ENCODE data around the gene FHOD1.

FHOD1 gene

DNA sequence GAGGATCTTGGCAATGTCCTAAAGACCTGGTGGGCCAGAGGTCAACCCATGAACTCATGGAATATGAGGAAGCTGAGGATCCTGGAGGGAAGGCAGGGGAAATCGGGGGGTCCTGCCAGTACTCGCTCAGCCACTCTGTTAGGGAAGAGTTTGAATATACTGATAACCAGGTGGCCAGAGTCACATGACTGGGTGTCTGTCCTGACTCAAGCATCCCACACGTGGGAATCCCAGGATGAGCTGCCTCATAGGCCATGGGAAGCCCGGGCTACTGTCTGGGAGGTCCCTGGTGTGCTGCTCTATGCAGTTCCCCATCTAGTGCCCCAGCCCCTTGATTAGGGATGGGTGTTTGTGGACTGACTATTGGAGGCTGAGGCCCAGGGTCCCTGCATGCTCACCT lies 59.0 kb downstream of the FHOD1 start:
- DNase-seq, result no peak

DNA sequence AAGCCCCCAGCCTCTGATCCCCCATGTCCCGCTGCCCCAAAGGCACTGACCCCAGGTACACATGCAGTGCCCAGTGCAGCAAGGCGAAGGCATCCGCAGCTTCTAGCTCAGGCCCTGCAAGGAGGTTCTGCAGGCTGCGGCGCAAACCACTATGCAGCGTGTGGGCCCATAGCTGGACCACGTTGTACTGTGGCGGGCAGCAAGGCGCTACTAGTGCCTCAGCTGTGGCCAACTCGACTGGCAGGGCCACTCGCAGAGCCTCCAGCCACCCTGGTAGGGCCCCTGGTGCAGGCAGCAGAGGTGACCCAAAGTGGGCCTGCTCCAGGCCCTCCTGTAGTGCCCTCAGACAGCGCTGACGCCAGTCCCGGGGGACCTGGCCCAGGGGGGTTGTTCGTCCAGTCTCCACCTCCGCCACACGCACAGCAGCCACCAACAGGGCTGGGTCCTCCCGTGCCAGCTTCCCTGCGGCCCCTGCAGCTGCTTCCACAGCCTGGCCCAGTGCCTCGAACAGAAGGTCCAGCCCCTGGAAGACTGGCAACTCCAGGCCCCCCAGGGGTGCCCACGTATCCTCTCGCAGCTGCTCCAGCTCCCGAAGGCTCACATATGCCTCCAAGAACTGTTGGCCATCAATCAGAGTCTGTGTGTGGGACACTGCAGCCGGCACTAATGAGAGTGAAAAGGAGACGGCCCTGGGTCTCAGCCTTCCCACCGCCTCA lies 59.9 kb downstream of the FHOD1 start:
- no peak for DNase-seq

DNA sequence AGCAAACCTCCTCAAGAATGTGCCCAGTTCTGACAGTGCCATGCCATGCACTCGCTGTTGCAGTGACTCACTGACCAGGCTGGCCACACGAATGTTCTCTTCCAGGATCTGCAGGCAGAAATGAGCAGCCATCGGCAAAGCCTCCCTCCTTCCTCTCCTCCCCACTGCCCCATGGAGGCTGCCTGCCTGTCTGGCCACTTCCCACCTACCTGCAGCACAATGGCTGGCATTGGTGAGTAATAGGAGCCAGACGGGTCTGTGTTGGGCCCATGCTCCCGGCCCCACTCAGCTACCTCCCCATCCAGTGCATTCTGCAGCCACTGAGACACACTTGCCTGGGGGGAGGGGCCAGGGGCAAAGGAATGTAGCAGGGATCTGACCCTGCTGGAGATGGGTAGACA lies 60.7 kb downstream of the FHOD1 start:
- no peak for DNase-seq

DNA sequence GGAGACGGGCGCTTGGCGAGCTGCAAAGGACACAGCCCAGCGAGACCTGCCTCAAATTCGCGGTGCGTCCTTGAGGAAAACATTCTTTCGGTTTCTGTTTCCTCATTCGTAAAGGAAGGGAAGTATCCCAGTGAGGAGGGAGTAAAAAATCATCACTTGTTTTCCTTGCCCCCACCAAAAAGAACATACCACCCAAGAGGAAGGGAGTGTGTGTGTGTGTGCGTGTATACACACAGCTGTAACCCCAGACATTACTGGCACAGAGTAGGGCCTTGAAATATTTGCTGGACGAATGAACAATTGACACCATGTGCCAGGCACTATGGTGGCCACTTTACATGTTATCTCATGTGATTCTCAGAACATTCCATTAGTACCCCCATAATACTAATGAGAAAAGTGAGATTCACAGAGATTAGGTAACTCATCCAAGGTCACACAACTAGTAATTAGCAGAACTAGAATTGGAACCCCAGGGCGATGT lies 61.6 kb downstream of the FHOD1 start:
- DNase-seq, result no peak

DNA sequence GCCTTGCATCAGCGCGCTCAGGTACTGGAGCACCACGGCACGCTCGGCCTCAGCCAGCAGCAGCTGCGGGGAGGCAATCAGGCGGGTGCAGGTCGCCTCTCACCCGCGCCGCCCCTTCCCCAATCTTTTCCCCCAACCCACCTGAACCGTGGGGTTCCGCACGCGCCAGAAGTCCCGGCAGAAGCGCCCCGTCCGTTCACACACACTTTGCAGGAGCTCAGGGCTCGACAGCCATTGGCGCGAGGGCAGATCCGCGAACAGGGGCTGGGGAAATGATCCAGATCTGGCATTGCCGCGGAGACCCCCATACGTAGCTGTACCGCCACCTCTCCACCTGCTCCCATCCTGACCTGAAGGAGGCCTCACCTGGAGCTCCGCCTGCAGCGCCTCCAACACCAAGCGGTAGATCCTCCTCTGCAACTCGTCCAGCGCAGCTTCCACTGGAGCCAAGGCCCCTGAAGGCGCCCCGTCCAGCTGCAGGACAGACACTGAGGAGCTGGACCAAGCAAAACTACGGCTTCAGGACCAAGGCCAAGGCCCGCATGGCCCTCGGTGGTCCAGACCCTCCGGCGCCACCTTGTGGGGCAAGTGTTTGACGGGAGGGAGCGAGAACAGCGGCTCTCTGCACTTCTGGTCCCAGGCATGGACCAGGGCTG lies 62.2 kb downstream of the FHOD1 start:
- DNase-seq, result peak; percentile 95

DNA sequence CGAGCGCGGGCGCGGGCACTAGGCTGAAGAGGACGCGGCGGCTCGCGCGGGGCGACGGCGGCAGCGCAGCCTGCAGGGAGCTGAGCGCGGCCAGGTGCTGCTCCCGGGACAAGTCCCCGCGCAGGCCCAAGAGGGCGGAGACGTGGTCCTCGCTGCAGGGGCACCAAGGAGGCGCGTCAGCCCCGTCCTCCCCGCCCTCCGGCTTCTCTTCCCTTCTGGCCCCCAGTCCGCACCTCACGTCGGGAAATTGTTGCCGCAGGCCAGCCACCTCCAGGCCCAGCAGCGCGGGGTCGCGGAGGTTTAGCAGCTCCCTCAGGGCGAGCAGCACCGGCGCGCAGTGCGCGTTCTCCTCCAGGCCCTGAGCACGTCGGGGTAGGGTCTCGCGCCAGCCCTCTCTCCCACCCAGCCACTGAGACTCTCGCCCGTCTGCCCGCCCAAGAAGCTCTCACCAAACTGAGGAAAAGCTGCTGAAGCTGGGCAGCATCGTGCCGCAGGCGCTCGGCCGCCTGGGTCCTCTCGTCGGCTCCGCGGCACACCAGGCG lies 62.8 kb downstream of the FHOD1 start:
- DNase-seq, result no peak

DNA sequence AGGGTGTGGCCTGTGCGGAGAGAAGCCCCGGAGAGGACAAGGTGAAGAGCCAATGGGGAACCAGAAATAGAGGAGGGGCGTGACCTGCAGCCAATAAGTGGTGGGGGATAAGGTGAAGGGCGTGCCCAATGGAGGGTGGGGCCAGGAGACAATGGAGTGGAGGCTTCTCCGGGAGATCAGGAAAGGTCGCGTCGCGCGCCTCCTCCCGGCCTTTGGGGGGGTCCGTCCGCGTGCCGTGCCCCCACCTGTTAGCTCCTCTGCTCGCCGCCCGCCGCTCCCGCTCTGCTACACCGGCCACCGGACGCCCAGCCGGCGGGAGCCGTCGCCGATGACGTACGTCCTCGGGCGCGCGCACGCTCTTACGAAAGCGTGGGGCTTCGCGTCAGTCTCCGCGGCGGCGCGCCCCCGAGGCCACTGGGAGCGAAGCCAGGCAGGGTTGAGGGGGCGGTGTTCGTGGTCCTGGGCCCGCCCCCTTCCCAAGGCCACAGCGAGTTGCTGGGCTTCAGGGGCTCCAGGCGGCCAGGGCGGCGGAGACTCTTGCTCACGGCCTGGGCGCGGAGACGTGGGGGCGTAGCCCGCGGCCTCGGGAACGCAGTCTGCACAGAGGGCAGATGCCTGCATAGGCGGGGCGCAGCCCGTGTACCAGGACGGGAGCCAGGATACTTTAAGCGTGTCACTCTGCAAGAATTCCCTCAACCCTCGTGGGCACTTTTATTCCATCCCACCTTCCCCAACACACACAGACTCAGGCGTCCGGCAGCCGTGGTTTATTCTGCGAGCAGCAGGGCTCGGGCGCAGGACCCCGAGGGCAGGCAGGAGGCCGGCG lies 63.4 kb downstream of the FHOD1 start, which contains the start of gene MATCAP1:
Gene MATCAP1, minus strand, starts transcription at position 337 of the 826 bp plus-strand sequence. CDS start 3,353 bp downstream, outside the sequence.
- peak; percentile 99 for DNase-seq

DNA sequence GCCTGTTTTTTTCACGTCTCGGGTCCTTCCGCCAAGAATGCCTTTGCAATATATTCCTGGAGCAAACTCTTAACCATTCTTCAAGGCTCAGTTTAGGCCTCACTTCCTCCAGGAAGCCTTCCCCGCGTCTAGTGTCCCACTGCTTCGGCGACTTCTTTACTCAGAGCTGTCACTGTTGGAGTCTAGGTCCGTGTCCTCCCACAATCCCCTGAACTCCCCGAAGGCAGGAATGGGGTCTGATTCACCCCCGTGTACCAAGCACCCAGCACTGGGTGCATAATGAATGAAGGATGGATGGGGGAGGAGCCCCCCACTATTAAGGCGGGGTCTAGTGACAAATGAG lies 64.0 kb downstream of the FHOD1 start:
- DNase-seq, result no peak

DNA sequence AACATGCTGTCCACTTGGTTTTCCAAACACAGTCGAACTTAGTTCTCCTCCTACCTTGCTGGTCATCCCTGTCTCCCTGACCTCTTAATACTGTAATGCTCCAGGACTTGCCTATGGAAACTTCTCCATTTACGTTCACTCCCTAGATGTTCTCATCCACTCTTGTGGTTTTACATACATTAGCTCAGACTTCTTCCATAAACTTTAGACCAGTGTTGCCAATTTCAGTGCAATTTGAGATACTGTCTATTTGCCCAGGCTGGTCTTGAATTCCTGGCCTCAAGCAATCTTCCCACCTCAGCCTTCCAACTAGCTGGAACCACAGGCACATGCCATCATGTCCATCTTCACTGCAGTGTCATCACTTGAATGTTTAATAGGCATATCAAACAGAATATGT lies 65.0 kb downstream of the FHOD1 start:
- no peak for DNase-seq

DNA sequence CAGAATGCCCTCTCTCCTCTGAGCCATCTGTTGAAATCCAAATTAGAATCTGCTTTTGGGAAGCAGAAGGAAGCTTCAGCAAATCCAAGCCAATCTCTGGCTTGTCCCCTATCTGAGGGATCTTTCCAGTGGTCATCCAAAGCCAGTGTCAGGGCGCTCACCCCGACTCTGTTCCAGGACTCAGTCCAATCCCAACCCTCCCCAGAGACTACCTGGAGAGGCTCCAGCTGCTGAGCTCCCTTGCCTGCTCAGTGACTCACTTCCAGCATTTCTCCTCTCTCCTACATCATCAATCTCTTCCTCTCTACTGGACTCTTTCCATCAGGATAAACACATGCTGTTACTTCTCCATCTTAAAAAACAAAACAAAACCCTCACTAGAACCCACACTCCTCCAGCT lies 65.9 kb downstream of the FHOD1 start:
- no peak for DNase-seq

DNA sequence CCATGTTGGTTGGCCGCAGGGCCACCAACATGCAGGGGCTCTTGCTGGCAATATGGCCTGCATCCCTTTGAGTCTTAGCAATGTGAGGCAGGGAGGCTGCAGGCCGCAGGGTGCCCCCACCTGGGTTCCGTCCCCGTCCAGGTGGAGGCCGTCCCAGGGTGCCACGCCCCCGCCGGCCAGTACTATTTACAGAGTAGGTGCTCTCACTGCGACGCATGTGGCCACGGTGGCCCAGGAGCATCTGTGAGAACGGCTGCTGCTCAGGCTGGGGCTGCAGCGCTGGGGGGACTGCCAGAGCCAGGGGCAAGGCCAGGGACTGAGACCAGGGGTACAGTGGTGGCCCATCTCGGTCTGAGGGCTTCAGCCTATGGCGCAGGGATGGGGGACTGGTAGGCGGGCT lies 67.1 kb downstream of the FHOD1 start:
- no peak for DNase-seq

DNA sequence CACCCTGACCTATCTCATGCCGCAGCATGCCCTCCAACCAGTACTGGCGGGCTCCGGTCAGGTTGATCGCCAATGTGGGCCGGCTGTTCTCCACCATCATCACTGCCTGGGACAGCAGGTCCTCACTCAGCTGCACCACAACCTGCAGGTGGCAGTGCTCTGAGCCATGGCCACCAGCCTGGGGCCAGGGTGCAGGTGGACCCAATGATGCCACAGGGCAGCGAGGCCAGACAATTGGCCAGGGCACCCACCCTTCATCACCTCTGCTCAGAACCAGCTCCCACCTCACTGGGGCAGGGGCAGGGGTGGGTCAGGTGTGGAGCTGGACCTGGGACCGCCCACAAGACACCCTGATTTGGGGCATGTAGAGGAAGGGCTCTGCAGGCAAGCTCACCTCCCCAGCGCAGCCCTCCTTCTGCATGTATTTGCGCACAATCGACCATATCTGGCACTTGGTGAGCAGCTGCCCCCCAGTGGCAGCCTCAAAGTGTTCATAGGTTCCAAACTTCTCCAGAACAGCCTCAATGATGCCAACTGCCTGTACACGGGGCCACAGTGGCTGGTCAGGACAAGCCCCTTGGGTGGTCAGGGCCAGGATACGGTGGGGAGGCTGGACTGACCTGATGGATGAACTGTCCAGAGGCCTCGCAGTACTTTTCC lies 67.7 kb downstream of the FHOD1 start:
- DNase-seq, result peak; percentile 73

Measured in hematopoietic multipotent progenitor cell treated with erythropoietin and hydrocortisone succinate and interleukin-3 and kit ligand, for 4 days (in vitro differentiated cells).